Esophagus muscularis mucosa (tissue), 4 donors: ENCODE results near the gene EEF1B2. TPM values are rescaled to one million over a fixed set of nuclear protein-coding genes. Genes with fewer than 3 reads are reported as not detected.
"Not testable (repeated sequence)": the region's sequence is repeated elsewhere in the genome, so short reads cannot be mapped to it uniquely, and the experiment has no call there.

Experiments
- DNase-seq: peaks from one replicate; pipeline ENCODE4 v3.0.0-alpha.2; 2017; ENCODE audit errors: extremely low spot score
- H3K27ac ChIP-seq, 4 donors: fragments of 200-600 bp; sonication (generic); replicated peaks in 1 of 4; 1 replicate in 3 of 4; 2 replicates in 1 of 4; pipeline ENCODE4 v1.5.1; 2016 to 2019; ENCODE audit warnings: mild to moderate bottlenecking in 1 of 4
- H3K27me3 ChIP-seq, 4 donors: fragments of 200-600 bp; sonication (generic); one replicate each; pipeline versions ENCODE4 v1.5.1 to v1.6.0; 2016 to 2019
- H3K36me3 ChIP-seq, 4 donors: fragments of 200-600 bp; sonication (generic); one replicate each; pipeline ENCODE4 v1.5.1; 2016 to 2019
- H3K4me1 ChIP-seq, 4 donors: fragments of 200-600 bp; sonication (generic); one replicate each; pipeline ENCODE4 v1.5.1; 2016 to 2019
- H3K4me3 ChIP-seq, 4 donors: fragments of 200-600 bp; sonication (generic); 1 replicate in 2 of 4; 2 replicates in 2 of 4; pipeline ENCODE4 v1.5.1; 2016 to 2019; ENCODE audit warnings: mild to moderate bottlenecking in 4 of 4, moderate library complexity in 1 of 4
- H3K9me3 ChIP-seq, 4 donors: fragments of 200-600 bp; sonication (generic); 1 replicate in 3 of 4; 2 replicates in 1 of 4; pipeline ENCODE4 v1.5.1; 2016 to 2019
- CTCF ChIP-seq, 3 experiments: fragments of 200-600 bp in 2 of 3; fragments of 450-650 bp in 1 of 3; sonication (generic) in 2 of 3; IDR thresholded peaks; one replicate each; pipeline ENCODE4 v1.5.1; 2017 to 2019; ENCODE audit warnings: antibody characterized with exemption in 3 of 3, mild to moderate bottlenecking in 2 of 3, moderate library complexity in 1 of 3
- EP300 ChIP-seq: sonication (generic); formaldehyde crosslinking; IDR thresholded peaks from one replicate; pipeline ENCODE4 v1.6.1; 2017; ENCODE audit warnings: antibody characterized with exemption
- POLR2A ChIP-seq: fragments of 450-650 bp; IDR thresholded peaks from one replicate; pipeline ENCODE4 v1.6.1; 2017; ENCODE audit warnings: antibody characterized with exemption, moderate library complexity, mild to moderate bottlenecking, low read depth
- POLR2AphosphoS5 ChIP-seq, 2 donors: sonication (generic); formaldehyde crosslinking; IDR thresholded peaks; one replicate each; pipeline ENCODE4 v1.6.1; 2017; ENCODE audit warnings: antibody characterized with exemption in 2 of 2
- WGBS: methylation state at CpG from one replicate; pipeline ENCODE4 v1.1.5; 2018; 5-methylcytosine and 5-hydroxymethylcytosine counted together
- intact Hi-C: fragments of 100-400 bp; cut with DNase I; formaldehyde crosslinking; loops from one replicate; pipeline ENCODE4 v1.15.1; 2023
- total RNA-seq, 4 donors: library from RNA; depleted of rRNA; stranded (reverse); fragments of >200 nt; gene quantifications; one replicate each; pipeline versions ENCODE4 v1.1.0 to v1.2.1, GENCODE V29; 2016

Gene EEF1B2
- total RNA-seq, 4 donors from 2014 or later = 219 to 381 (median 342) TPM

GRCh38 chr2:206145665-206146064 is 14.0 kb upstream of the EEF1B2 start:
- TF ChIP-seq POLR2A (no peak), POLR2AphosphoS5 (IDR thresholded peaks at IDR 0.05) (no peak), EP300 (no peak), CTCF (IDR thresholded peaks at IDR 0.05) (no peak)
- WGBS = 71% methylated on average over 5 of the region's 5 CpGs
- DNase-seq = no peak
- intact Hi-C loops = no loop called here
- no peak overlapping the region for H3K27ac ChIP-seq
- no peaks in the 10 kb centered on the region for H3K27me3 ChIP-seq
- peaks cover 0 to 5% (median 0%) of the 10 kb centered on the region in 4 donors for H3K4me1 ChIP-seq
- peaks cover 87 to 100% (median 94%) of the 10 kb centered on the region in 4 donors for H3K36me3 ChIP-seq
- no peak overlapping the region for H3K4me3 ChIP-seq
- H3K9me3 ChIP-seq = no peaks in the 10 kb centered on the region

GRCh38 chr2:206149330-206149729 is 10.4 kb upstream of the EEF1B2 start:
- Histone ChIP-seq H3K36me3 (peaks cover 53 to 77% (median 73%) of the 10 kb centered on the region in 4 donors), H3K9me3 (no peaks in the 10 kb centered on the region), H3K27me3 (no peaks in the 10 kb centered on the region), H3K27ac (no peak overlapping the region), H3K4me1 (peaks cover 4 to 17% (median 9%) of the 10 kb centered on the region in 4 donors), H3K4me3 (no peak overlapping the region)
- no peak for DNase-seq
- intact Hi-C loops = no loop called here
- no peak for TF ChIP-seq EP300
- WGBS = 93% methylated on average over 1 of the region's 1 CpG

- no peaks in the 10 kb centered on the region for H3K9me3 ChIP-seq
- no peak overlapping the region for H3K27ac ChIP-seq
- no peak for TF ChIP-seq EP300
- no peak for TF ChIP-seq POLR2AphosphoS5 (IDR thresholded peaks at IDR 0.05)
- TF ChIP-seq POLR2A = no peak
- H3K4me3 ChIP-seq = no peak overlapping the region
- no peak for DNase-seq
- peaks cover 9 to 25% (median 17%) of the 10 kb centered on the region in 4 donors for H3K4me1 ChIP-seq
- no peaks in the 10 kb centered on the region for H3K27me3 ChIP-seq
- WGBS = 90% methylated on average over 1 of the region's 1 CpG
- peaks cover 45 to 69% (median 65%) of the 10 kb centered on the region in 4 donors for H3K36me3 ChIP-seq
- intact Hi-C loops = no loop called here
These were observed 9.5 kb upstream of the EEF1B2 start for GRCh38 chr2:206150168-206150567.

GRCh38 chr2:206150631-206151030 is 9.1 kb upstream of the EEF1B2 start:
- intact Hi-C loops = no loop called here
- peaks cover 41 to 67% (median 61%) of the 10 kb centered on the region in 4 donors for H3K36me3 ChIP-seq

GRCh38 chr2:206154197-206154596 is 5.5 kb upstream of the EEF1B2 start:
- 87% methylated on average over 3 of the region's 3 CpGs for WGBS

More at GRCh38 chr2:206150631-206151030, 9.1 kb upstream of the EEF1B2 start:
- peaks cover 11 to 29% (median 22%) of the 10 kb centered on the region in 4 donors for H3K4me1 ChIP-seq
- no peak overlapping the region for H3K4me3 ChIP-seq
- no peak for TF ChIP-seq CTCF (IDR thresholded peaks at IDR 0.05)
- no peak for TF ChIP-seq EP300
- TF ChIP-seq POLR2A = no peak
- TF ChIP-seq POLR2AphosphoS5 (IDR thresholded peaks at IDR 0.05) = no peak
- DNase-seq = no peak
- WGBS = 92% methylated on average over 4 of the region's 4 CpGs
- H3K27me3 ChIP-seq = no peaks in the 10 kb centered on the region
- H3K27ac ChIP-seq = no peak overlapping the region
- no peaks in the 10 kb centered on the region for H3K9me3 ChIP-seq

GRCh38 chr2:206157014-206157413 is 2.7 kb upstream of the EEF1B2 start:
- H3K4me3 ChIP-seq, DNase-seq, H3K9me3 ChIP-seq, H3K27ac ChIP-seq, H3K27me3 ChIP-seq, intact Hi-C loops: not testable (repeated sequence)
- WGBS = 89% methylated on average over 11 of the region's 11 CpGs
- Histone ChIP-seq H3K4me1 (peaks cover 33 to 61% (median 58%) of the 10 kb centered on the region in 4 donors), H3K36me3 (peaks cover 8 to 23% (median 13%) of the 10 kb centered on the region in 4 donors)

More at GRCh38 chr2:206154197-206154596, 5.5 kb upstream of the EEF1B2 start:
- DNase-seq = no peak
- H3K27ac ChIP-seq = no peak overlapping the region
- intact Hi-C loops = no loop called here
- TF ChIP-seq POLR2AphosphoS5 (IDR thresholded peaks at IDR 0.05) = no peak
- no peak for TF ChIP-seq CTCF (IDR thresholded peaks at IDR 0.05)
- no peak for TF ChIP-seq POLR2A
- TF ChIP-seq EP300 = no peak
- H3K27me3 ChIP-seq = no peaks in the 10 kb centered on the region
- H3K9me3 ChIP-seq = no peaks in the 10 kb centered on the region
- H3K36me3 ChIP-seq = peaks cover 11 to 33% (median 27%) of the 10 kb centered on the region in 4 donors
- H3K4me3 ChIP-seq = no peak overlapping the region
- H3K4me1 ChIP-seq = peaks cover 23 to 50% (median 44%) of the 10 kb centered on the region in 4 donors
